Liver (tissue), 4 donors: ENCODE data around the gene IFNGR1. TPM values are rescaled to one million over a fixed set of nuclear protein-coding genes. Genes with fewer than 3 reads are reported as not detected.

ENCODE experiments used
- polyA plus RNA-seq, 2 donors: library from polyadenylated mRNA; stranded (reverse) in 1 of 2; unstranded in 1 of 2; fragments of 200-250 nt in 1 of 2; fragments of >200 nt in 1 of 2; fragmentation: Nextera tagmentation in 1 of 2; extraction: Ambion mirVana in 1 of 2; gene quantifications; one replicate each; pipeline versions ENCODE4 v1.2.1 to v1.2.3, GENCODE V29; 2013 to 2015
- total RNA-seq, 2 donors: library from RNA; depleted of rRNA; stranded (reverse); fragments of >200 nt; gene quantifications; one replicate each; pipeline ENCODE4 v1.2.3, GENCODE V29; 2014
- donor health status: healthy.
- donor health status: healthy.
- donor health status: healthy.

IFNGR1 gene
- total and polyA plus RNA-seq, 4 donors = 33.9 to 57.8 (median 39.0) TPM

Other genes starting within 250 kb of the IFNGR1 start
- under 1 TPM in 1 of 2 donors, not detected in 1; 0.25 TPM for gene IL20RA, start 174.4 kb downstream of the IFNGR1 start, total RNA-seq
- gene IL20RA, start 174.4 kb downstream of the IFNGR1 start, polyA plus RNA-seq = under 1 TPM; 0.17 to 0.65 TPM
- under 1 TPM in 1 of 2 donors, not detected in 1; 0.05 TPM for gene IL22RA2, start 45.7 kb downstream of the IFNGR1 start, total RNA-seq
- gene IL22RA2, start 45.7 kb downstream of the IFNGR1 start, polyA plus RNA-seq = not detected